Measurements from ENCODE around the gene PRODH2.
"Not testable (repeated sequence)": the region's sequence is repeated elsewhere in the genome, so short reads cannot be mapped to it uniquely, and the experiment has no call there.

PRODH2 gene

DNA sequence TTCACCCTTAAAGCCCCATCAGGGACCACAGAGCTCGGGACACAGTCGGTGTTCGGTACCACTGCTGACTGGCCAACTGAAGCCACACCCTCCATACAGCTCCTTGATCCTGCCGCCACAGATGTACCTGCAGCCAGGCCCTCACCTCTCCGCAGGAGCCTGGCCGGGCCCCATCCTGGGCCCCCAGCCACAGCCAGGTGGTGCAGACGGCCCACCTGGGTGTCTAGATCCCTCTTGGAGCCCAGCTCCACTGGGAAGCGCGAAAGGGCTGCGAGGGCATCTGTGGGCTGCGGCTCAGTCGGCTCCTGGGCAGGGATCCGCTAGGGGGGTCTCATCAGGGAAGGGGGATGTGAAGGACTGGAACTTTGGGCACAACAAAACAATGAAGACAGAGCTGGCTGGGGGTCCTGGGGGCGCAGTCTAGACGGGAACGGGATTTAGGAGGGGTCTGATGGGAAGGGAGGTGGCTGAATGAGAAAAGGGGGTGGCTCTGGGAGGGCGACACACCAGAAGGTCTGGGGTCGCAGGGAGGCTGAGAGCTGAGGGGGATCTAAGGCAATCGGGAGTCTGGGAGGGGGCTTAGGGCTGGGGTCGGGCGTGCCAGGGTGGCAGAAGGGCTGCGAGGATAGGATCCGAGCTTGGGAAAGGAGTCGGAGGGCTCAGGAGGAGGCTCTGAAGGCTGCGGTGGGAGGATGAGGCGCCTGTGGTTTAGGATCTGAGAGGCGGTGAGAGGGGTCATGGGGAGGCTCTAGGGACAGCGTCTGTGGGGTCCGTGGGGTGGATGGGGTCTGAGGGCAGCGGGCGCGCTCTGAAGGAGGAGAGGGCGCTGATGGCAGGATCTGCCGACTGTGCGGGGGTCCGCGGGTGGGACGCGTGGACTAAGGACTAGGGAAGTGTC is 15.8 kb downstream of the PRODH2 start:
- DNase-seq: no peak

DNA sequence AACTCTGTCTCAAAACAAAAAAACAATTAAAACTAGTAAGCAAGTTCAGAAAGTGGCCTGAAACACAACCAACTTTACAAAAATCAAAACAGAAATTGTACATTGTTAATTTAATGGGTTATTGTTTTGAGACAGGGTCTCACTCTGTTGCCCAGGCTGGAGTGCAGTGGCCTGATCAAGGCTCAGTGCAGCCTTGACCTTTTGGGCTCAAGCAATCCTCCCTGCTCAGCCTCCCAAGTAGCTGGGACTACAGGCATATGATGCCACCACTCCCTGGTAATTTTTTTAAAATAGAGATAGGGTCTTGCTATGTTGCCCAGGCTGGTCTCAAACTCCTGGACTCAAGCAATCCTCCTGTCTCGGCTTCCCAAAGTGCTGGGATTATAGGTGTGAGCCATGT is 17.1 kb downstream of the PRODH2 start:
- DNase-seq: not testable (repeated sequence)

DNA sequence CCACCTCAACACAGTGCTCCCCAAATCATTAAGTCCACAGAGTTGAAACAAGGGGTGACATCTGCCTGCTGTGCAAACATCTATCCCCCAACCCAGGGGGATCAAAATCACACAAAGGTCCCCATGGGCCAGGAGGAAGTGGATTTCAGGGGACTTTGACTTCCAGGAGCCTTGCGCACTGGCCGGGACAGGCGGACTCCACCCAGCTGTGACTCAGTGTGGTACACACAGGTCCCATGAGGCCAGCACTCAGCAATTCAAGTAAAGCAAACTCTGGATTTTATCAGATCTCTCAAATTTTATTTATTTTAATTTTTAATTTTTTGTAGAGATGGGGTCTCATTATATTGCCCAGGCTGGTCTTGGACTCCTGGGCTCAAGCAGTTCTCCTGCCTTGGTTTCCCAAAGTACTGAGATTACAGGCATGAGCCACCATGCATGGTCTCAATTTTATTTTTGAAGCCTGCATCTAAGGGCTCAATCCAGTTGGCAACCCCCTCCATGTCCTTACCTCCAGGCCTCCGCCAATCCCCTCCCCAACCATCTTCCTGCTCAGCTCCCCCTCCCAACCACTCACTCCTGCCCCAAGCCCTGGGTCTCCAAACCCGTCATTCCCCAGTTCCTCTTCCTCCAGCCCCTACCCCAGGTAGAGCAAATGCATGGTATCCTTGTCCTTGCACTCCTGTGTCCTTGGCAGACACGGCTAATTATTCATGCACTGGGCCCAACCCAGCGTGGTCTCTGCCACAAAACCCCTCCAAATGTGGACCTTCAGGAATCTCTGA is 19.1 kb downstream of the PRODH2 start:
- no peak for DNase-seq

DNA sequence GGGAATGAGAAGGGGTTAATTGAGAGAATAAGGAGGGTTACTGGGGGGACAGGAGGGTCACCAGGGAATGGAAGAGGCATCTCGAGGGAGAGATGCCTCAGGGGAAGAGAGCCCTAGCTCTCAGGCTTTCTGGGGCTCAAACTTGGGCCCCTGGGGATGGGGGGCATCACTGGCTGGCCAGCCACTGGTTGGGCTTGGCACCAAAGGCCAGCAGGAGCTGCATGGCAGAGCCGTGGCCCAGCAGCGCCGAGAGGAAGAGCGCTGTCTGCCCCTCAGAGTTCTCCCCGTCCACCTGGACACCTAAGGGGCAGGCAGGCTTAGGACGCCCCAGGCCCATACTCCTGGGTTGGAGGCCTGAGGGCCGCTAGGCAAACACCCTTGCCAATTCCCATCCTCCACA is 19.8 kb downstream of the PRODH2 start:
- DNase-seq: no peak

DNA sequence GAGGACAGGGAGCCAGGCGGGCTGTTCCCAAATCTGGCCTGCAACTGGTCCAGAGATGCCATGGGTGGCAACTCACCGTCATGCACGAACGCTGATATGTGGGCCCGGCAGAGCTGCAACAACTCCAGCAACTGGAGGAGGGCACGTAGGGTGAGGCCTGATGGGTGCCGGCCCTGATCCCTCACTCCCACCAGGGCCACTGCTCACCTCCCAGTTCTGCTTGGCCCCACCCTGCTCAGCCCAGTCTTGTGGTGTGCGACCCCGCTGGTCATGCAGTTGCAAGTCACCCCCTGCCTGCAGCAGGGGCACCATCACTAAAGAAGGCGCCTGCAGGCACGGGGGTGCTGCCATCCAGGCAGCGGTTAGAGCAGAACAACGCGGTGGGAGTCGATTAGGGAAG is 20.3 kb downstream of the PRODH2 start:
- DNase-seq: no peak

DNA sequence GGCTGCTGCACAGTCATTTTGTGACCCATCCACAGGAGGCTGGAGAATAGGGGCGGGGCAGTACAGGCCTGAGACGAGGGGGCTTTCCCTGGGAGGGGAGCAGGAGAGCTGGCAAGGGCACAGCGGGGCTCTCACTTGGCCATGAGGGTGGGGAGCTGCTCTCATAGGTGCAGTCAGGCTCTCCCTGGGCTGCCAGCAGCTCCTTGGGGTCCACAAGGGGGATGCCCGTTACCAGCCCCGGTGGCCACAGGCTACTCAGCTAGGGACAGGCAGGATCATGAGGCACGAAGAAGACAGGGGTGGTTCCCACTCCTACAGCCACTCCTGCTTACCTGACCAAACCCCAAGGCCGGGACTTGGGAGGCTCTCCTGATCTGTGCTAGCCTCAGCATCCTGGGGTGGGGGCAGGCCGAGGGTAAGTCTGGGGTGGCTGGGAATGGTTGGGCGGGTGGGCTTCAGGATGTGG is 20.8 kb downstream of the PRODH2 start:
- no peak for DNase-seq

DNA sequence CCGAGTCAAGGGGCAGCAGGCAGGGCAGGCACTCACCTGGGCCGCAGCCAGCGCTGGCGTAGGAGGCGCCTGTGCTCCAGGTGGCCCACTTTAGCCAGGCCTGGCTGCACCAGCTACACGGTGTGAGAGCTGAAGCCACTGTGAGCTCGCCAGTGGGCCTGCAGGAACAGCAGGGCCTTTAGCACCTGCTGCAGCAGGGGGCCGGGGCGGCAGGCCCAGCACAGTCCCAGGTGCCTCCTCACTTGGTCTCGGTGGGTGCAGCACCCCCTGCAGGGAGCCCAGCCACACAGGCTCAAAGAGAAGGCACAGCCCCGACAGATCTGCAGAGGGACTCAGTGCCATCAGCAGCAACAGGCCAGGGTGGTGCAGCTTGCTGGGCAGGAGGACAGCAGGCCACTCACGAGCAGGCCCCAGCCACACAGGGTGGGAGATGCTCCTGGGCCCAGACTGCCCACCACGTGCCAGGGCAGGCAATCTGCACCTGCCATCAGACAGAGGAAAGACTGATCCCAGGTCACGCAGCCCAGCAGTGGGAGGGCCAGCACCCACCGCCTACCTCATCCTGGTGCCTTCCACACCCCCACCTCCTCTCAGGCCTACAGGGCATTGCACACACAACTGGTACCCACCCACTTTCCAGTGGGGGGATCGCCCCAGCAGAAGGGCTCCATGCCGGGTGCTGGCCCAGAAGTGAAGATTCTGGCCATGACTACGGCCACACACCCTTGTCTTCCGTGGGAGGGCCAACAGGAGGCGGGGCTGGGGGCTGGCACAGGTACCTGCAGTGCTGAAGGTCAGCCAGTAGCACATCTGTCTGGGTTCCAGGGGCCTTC is 21.4 kb downstream of the PRODH2 start:
- DNase-seq: no peak

DNA sequence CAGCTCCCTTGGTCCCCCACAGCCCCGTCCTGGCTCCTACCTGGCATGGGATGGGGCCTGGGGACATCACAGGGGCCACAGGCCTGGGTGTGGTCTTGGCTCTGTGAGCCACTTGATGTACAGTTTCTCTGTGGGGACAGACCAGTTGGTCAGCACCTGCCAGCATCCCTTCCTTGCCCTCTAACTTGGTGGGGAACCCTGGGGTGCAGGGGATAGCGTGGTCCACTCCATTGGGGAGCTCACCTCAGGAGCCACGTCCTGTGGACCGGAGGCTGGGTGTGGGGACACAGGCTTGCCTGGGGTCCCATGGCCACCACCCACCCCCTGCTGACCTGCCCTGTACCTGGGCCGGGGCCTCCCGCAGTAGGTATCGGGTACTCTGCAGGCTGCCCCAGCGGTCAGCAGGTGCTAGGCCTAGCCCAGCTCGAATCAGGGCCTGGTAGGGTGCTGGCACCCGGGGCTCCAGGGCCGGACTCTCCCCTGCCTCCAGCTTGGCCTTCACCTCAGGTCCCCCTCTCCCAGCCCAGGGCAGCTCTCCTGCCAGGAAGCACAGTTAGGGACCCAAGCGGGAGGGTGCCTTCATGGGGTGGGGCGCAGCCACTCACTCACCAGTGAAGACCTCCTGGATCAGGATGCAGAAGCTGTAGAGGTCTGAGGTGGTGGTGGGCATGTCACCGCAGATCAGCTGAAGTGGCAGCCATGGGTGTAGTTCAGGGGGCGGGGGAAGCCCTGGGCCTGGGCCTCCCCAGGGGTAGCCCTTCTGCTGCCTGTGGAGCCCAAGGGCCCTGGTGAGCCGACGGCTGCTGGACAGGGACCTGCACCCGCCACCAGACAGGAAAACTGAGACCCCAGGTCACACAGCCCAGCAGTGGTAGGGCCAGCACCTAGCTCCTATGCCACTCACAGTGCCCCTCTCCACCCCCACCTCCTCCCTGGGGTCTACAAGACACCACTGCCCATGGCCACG is 22.4 kb downstream of the PRODH2 start:
- no peak for DNase-seq

DNA sequence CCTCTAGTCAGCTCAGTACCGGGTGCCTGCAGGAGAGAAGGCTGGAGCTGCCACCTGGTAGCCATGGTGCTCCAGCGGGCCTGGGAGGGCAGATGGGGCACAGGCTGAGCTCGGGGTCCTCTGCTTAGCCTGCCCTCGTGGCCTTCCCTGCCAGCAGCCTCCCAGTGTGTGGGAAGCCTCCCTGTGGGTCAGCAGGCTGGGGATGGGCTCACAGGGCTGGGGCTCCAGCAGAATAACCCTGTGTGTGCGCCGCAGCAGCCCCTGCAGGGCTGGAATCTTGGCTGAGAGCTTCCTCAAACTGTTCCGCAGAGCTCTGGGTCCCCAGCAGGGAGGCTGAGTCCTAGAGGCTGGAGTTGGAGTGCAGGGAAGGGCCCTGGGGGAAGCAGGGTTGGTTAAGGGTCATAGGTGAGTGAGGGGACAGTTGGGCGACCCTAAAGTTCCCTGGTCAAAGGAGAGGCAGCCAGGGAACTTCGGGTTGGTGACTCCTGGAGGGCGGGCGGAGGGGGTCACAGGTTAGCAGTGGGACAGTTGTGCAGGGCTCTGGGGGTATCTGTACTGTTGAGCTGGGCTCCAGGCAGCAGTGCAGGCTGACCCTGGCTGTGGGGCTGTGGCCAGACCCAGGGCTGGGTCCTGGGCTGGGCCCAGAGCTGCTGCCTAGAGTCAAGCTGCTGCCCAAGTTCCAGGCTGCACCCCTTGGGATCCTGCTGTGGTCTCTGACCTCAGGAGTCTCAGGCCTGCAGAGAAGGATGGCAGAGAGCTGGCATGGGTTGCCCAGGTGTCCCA is 23.3 kb downstream of the PRODH2 start:
- DNase-seq: no peak

DNA sequence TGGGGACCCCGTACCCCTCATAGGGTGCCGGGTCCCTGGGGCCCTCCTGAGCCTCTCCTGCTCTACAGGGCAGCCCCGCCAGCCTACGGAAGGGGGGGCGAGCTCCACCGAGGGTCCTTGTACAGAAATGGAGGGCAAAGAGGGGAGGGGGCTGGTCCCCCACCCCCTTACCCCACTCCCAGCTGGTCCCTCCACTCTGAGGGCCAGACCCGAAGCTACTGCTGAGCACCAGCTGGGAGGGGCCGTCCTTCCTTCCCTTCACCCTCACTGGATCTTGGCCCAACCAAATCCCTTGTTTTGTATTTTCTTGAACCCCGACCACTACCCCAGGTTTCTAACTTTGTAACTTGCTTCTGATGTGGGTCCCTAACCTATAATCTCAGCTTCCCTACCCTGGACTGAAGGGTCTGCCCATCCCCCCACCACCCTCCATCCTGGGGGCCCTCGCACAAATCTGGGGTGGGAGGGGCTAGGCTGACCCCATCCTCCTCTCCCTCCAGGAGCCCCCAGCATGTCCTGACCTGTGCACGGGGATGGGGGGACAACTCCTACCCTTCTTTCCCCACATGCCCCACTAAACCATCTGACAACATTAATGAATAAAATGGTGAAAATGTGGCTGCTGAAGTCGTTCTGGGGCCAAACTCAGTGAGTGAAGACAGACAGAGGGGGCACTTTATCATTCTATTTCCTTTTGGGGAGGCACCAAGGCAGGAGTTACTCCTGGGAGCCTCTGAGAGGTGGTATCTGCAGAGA is 24.3 kb downstream of the PRODH2 start:
- no peak for DNase-seq

DNA sequence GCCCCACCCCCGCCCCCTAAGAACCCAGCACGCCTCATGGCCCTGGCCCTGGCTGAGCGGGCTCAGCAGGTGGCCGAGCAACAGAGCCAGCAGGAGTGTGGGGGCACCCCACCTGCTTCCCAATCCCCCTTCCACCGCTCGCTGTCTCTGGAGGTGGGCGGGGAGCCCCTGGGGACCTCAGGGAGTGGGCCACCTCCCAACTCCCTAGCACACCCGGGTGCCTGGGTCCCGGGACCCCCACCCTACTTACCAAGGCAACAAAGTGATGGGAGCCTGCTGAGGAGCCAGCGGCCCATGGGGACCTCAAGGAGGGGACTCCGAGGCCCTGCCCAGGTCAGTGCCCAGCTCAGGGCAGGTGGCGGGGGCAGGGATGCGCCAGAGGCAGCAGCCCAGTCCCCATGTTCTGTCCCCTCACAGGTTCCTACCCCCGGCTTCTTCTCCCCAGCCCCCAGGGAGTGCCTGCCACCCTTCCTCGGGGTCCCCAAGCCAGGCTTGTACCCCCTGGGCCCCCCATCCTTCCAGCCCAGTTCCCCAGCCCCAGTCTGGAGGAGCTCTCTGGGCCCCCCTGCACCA is 25.3 kb downstream of the PRODH2 start:
- DNase-seq: no peak

DNA sequence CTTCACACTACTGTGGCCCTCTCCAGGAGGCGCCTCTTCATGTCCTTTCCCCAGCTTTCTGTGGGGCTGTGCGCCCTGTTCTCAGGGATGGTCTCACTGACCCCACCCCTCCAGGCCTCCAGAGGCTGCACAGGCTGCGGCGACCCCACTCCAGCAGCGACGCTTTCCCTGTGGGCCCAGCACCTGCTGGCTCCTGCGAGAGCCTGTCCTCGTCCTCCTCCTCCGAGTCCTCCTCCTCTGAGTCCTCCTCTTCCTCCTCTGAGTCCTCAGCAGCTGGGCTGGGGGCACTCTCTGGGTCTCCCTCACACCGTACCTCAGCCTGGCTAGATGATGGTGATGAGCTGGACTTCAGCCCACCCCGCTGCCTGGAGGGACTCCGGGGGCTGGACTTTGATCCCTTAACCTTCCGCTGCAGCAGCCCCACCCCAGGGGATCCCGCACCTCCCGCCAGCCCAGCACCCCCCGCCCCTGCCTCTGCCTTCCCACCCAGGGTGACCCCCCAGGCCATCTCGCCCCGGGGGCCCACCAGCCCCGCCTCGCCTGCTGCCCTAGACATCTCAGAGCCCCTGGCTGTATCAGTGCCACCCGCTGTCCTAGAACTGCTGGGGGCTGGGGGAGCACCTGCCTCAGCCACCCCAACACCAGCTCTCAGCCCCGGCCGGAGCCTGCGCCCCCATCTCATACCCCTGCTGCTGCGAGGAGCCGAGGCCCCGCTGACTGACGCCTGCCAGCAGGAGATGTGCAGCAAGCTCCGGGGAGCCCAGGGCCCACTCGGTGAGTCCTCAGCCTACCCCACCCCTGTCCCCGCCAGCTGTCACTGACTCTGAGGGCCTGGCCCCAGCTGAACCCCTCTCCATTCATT is 26.1 kb downstream of the PRODH2 start:
- DNase-seq: no peak

DNA sequence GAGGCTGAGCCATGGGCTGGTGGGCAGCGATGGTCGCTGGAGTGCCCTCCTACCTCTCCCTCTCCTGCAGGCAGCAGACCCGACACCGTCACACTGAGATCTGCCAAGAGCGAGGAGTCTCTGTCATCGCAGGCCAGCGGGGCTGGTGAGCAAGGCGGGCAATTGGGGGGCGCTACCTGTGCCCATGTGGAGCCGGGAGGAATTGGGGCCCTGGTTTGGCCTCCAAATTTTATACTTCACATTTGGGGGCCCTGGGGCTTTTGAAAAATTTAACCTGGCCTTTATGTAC is 27.4 kb downstream of the PRODH2 start:
- DNase-seq: no peak

DNA sequence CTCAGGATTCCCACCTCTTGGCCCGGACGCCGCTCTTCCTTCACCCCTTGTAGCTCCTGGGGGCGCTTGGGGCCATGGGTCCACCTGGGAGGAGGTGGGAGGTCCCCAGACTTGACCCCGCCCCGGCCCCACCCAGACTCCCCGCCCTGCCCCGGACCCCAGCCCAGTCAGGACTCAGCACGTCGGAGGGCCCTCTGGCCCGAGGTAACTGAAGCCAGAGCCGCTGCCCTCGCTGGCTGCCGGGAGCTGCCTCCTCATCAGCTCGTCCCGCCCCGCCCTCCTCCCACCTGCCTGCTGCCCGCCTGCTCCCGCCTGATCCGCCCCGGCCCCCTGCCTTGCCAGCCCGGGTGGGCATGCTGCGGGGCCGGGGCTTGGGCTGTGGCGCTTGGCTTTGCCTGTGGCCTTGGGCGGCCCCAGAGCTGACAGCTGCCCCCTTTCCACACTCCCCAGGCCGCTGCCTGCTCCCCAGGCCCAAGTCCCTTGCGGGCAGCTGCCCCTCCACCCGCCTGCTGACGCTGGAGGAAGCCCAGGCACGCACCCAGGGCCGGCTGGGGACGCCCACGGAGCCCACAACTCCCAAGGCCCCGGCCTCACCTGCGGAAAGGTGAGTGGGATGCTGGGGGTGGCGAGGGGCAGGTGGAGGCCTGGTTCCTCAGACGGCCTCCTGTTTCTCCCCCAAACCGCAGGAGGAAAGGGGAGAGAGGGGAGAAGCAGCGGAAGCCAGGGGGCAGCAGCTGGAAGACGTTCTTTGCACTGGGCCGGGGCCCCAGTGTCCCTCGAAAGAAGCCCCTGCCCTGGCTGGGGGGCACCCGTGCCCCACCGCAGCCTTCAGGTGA is 27.9 kb downstream of the PRODH2 start:
- DNase-seq: no peak

DNA sequence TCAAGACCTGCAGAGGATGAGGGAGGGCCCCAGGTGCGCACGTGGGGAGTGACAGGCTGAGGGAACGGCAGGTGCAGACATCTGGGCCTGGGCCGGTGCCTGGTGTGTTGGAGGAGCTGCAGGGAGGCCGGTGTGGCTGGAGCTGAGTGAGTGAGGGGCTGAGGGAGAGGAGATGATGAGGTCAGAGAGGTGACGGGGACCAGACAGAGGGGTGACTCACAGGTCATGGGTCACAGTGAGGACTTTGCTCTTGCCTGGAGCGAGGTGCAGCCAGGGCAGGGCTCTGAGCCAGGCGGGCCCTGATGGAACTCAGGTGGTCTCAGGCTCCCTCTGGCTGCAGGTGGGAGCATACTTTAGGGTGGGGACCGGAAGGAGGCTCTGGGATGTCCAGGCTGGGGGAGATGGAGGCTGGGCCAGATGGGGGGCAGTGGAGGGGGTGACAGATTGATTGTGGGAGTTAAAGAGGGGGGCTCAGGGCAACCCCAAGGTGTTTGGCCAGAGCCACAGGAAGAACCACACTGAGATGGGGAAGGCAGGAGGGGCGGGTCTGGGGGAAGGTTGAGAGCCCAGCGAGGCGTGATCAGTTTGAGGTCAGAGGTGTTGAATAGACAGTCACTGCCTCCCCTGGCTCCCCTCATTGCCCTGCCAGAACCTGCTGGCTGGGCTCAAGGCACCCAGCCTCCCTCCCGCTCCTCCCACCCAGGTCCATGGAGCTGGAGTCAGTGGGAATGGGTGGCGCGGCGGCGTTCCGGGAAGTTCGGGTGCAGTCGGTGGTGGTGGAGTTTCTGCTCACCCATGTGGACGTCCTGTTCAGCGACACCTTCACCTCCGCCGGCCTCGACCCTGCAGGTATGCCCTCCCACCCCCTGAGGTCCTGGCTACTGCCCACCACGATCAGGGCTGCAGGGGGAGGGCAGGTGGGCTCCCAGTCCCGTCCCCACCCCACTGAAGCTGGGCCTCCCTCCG is 28.9 kb downstream of the PRODH2 start:
- no peak for DNase-seq

DNA sequence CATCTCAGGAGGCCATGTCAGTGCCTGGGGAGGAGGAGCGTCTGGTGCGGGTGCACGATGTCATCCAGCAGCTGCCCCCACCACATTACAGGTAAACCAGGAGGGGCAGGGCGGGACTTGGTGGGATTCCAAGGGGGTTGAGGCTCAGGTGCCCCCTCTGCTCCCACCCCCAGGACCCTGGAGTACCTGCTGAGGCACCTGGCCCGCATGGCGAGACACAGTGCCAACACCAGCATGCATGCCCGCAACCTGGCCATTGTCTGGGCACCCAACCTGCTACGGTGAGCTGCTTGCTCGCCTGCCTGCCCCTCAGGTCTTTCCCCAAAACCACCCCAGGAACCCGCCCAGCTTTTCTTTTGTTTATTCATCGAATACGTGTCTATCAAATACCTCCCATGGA is 30.1 kb downstream of the PRODH2 start:
- DNase-seq: no peak

DNA sequence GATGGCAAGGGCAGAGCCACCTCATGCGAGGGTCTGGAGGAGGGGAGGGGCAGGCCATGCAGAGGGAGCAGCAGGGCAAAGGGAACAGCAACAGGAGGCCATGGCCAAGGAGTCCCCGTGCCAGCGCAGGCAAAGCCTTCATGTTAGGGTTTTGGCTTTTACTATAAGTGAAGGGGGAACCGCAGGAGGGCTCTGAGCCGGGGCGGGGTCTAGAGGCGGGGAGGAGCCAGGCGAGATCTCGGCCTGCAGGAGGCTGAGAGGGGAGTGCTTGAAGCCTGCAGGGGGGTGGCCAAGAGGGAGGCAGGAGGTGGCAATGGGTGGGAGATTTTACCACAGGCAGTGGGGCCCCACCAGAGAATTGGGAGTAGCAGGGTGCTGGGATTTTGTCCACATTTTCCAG is 31.0 kb downstream of the PRODH2 start:
- DNase-seq: no peak
